ENCODE data around the gene PLS1. TPM values are rescaled to one million over a fixed set of nuclear protein-coding genes. Genes with fewer than 3 reads are reported as not detected.
"Not testable (repeated sequence)": the region's sequence is repeated elsewhere in the genome, so short reads cannot be mapped to it uniquely, and the experiment has no call there.

The PLS1 gene
- total RNA-seq, 1 experiment from 2014 or later = 36.1 TPM

DNA sequence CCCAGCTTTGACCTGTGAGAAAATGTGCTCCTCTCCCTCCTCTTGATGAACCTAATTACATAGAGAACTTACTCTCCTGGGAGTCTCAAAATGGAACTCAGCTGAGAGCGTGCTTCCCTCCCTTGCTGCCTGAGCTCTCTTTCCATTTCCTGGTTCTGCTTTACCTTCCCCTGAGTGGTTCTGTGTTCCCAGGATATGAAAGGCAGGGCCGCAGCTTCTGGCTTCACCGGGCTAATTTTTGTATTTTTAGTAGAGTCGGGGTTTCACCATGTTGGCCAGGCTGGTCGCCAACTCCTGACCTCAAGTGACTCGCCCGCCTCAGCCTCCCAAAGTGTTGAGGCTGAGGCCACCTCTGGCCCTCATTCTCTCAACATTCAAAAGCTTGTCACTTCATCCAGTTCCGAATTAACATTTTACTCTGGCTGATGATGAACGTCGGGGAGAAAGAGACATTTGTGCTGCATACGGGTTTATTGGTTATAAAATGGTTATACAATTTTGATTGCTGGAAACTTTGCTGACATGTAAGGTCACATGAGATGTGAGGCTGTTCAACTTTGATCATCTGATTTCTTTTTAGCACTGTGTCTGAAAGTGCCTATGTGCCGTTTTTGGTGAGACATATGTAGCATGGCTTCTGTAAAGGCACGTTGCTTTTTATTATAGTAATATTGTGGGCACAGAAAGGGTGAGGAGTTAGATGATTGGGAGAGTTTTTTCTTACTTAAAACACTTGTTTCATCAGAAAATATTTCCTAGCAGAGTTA lies 6.6 kb downstream of the PLS1 start:
- no peak overlapping the region for H3K27ac ChIP-seq (ENCODE audit: low read length)
- ChIA-PET CTCF (no interaction called here), POLR2A (no interaction called here)
- TF ChIP-seq REST (IDR thresholded peaks at IDR 0.05; ENCODE audit: insufficient read depth in 1 of 2, low read depth in 2 of 2, low read length in 1 of 2) (no peak), TCF7L2 (IDR thresholded peaks at IDR 0.05; ENCODE audit: low read depth, low read length) (no peak), SIN3A (IDR thresholded peaks at IDR 0.05; ENCODE audit: borderline replicate concordance, insufficient read depth, low read depth, low read length) (no peak), POLR2AphosphoS5 (IDR thresholded peaks at IDR 0.05; ENCODE audit: low read depth, low read length) (no peak)
- TF ChIP-seq, protein P1, sequence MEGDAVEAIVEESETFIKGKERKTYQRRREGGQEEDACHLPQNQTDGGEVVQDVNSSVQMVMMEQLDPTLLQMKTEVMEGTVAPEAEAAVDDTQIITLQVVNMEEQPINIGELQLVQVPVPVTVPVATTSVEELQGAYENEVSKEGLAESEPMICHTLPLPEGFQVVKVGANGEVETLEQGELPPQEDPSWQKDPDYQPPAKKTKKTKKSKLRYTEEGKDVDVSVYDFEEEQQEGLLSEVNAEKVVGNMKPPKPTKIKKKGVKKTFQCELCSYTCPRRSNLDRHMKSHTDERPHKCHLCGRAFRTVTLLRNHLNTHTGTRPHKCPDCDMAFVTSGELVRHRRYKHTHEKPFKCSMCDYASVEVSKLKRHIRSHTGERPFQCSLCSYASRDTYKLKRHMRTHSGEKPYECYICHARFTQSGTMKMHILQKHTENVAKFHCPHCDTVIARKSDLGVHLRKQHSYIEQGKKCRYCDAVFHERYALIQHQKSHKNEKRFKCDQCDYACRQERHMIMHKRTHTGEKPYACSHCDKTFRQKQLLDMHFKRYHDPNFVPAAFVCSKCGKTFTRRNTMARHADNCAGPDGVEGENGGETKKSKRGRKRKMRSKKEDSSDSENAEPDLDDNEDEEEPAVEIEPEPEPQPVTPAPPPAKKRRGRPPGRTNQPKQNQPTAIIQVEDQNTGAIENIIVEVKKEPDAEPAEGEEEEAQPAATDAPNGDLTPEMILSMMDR (IDR thresholded peaks at IDR 0.05) = no peak
- H3K36me3 ChIP-seq (ENCODE audit: control insufficient read depth, insufficient read depth, low read length) = no peaks in the 10 kb centered on the region
- no peak for DNase-seq (ENCODE audit: low read depth, low spot score)
- no TSS peak for BruUV-seq (replicated peaks)
- ATAC-seq = no peak
- no peak overlapping the region for H3K4me3 ChIP-seq (ENCODE audit: low read depth in 2 of 2, low read length in 2 of 2)
- intact Hi-C loops (cut with micrococcal nuclease; ENCODE audit: unreplicated experiment) (loop anchor here (5.0 kb wide), 1 partner anchor 119 kb away; the partner anchor contains the start of gene TRPC1), in situ Hi-C loops (cut with HindIII; ENCODE audit: low pct_unique_long_range_greater_than_20kb, low sequenced_read_pairs) (no loop called here)
- H3K9me3 ChIP-seq (ENCODE audit: control insufficient read depth, insufficient read depth, low read depth, low read length) = no peaks in the 10 kb centered on the region
- no peaks in the 10 kb centered on the region for H3K27me3 ChIP-seq (ENCODE audit: control insufficient read depth, insufficient read depth, low read length)
- H3K4me1 ChIP-seq (ENCODE audit: control insufficient read depth, insufficient read depth, low read length) = peaks cover 6% of the 10 kb centered on the region

DNA sequence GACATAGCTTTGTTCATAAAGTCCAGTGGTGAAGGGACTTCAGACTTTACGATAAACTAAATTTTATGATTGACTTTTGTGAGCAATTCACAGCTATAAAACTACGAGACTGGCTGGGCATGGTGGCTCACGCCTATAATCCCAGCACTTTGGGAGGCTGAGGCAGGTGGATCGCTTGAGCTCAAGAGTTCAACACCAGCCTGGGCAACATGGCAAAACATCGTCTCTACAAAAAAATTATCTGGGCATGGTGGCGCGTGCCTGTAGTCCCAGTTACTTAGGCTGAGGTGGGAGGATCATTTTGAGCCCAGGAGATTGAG lies 7.2 kb downstream of the PLS1 start:
- in situ Hi-C loops (cut with HindIII; ENCODE audit: low pct_unique_long_range_greater_than_20kb, low sequenced_read_pairs); ATAC-seq; H3K27ac ChIP-seq (ENCODE audit: low read length); POLR2A ChIA-PET; CTCF ChIA-PET; H3K9me3 ChIP-seq (ENCODE audit: control insufficient read depth, insufficient read depth, low read depth, low read length); DNase-seq (ENCODE audit: low read depth, low spot score); BruUV-seq (replicated peaks); H3K27me3 ChIP-seq (ENCODE audit: control insufficient read depth, insufficient read depth, low read length); H3K4me1 ChIP-seq (ENCODE audit: control insufficient read depth, insufficient read depth, low read length); H3K36me3 ChIP-seq (ENCODE audit: control insufficient read depth, insufficient read depth, low read length); H3K4me3 ChIP-seq (ENCODE audit: low read depth in 2 of 2, low read length in 2 of 2): not testable (repeated sequence)
- intact Hi-C loops (cut with micrococcal nuclease; ENCODE audit: unreplicated experiment) = loop anchor here (5.0 kb wide), 1 partner anchor 119 kb away; the partner anchor contains the start of gene TRPC1

- intact Hi-C loops (cut with micrococcal nuclease; ENCODE audit: unreplicated experiment) = loop anchor here (5.0 kb wide), 1 partner anchor 117 kb away; the partner anchor contains the start of gene TRPC1
- Histone ChIP-seq H3K27me3 (ENCODE audit: control insufficient read depth, insufficient read depth, low read length) (no peaks in the 10 kb centered on the region), H3K27ac (ENCODE audit: low read length) (no peak overlapping the region), H3K36me3 (ENCODE audit: control insufficient read depth, insufficient read depth, low read length) (no peaks in the 10 kb centered on the region), H3K4me3 (ENCODE audit: low read depth in 2 of 2, low read length in 2 of 2) (no peak overlapping the region), H3K4me1 (ENCODE audit: control insufficient read depth, insufficient read depth, low read length) (no peaks in the 10 kb centered on the region), H3K9me3 (ENCODE audit: control insufficient read depth, insufficient read depth, low read depth, low read length) (no peaks in the 10 kb centered on the region)
- ChIA-PET POLR2A (no interaction called here), CTCF (no interaction called here)
- no peak for DNase-seq (ENCODE audit: low read depth, low spot score)
- no peak for ATAC-seq
- in situ Hi-C loops (cut with HindIII; ENCODE audit: low pct_unique_long_range_greater_than_20kb, low sequenced_read_pairs) = no loop called here
- BruUV-seq (replicated peaks) = no TSS peak
- TF ChIP-seq REST (IDR thresholded peaks at IDR 0.05; ENCODE audit: insufficient read depth in 1 of 2, low read depth in 2 of 2, low read length in 1 of 2) = no peak
- TF ChIP-seq SIN3A (IDR thresholded peaks at IDR 0.05; ENCODE audit: borderline replicate concordance, insufficient read depth, low read depth, low read length) = no peak
- no peak for TF ChIP-seq TCF7L2 (IDR thresholded peaks at IDR 0.05; ENCODE audit: low read depth, low read length)
- no peak for TF ChIP-seq POLR2AphosphoS5 (IDR thresholded peaks at IDR 0.05; ENCODE audit: low read depth, low read length)
- TF ChIP-seq, protein P1 (IDR thresholded peaks at IDR 0.05) = no peak
Observed at GRCh38 chr3:142604940-142605339, 8.7 kb downstream of the PLS1 start.
